Hepatocyte (in vitro differentiated cells): ENCODE results near the gene OLA1.

Experiments used
- EZH2 ChIP-seq: fragments of 200-600 bp; sonication (generic); IDR thresholded peaks from 2 replicates; pipeline ENCODE4 v1.6.1; 2016; ENCODE audit warnings: antibody characterized with exemption, mild to moderate bottlenecking, borderline replicate concordance
- EZH2phosphoT487 ChIP-seq: fragments of 200-600 bp; sonication (generic); IDR thresholded peaks from one replicate; pipeline ENCODE4 v1.6.1; 2018; ENCODE audit warnings: antibody characterized with exemption, mild to moderate bottlenecking, low read depth, moderate library complexity; ENCODE audit not compliant: unreplicated experiment, severe bottlenecking
- TF ChIP-seq, protein P1 (sequence below): fragments of 200-600 bp; sonication (generic); IDR thresholded peaks from 2 replicates; pipeline ENCODE4 v1.5.1; 2016; ENCODE audit warnings: antibody characterized with exemption, mild to moderate bottlenecking; ENCODE audit not compliant: poor library complexity

DNA sequence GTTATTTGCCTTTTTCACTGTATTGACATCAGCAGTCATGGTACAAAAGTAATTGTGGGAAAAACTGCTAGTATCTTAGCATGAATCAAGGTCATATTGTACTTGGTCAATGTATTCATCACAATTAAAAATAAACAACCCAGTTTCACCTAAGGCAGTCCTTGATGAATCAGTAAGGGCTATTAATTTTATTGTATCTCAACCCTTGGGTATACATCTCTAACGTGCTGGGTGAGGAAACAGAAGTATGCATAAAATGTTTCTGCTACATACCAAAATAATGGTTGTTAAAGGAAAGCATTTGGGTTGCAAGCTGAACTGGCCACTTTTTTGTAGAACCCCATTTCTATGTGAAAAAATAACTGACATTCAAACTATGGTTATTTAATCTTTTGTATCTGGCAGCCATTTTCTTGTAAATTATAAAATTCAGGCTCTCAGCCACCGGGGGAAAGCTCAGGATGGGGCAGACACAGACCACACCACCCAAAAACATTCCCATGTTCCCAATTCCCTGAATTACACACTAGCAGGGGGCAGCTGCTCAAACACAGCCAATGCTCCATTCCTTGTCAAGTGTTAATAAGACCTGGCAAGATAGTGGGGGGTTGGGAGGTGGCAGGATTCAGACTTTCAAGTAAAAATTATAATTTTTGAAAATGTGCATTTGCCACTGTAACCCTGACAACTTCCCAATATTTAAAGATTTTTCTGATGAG lies 49.3 kb downstream of the OLA1 start:
- TF ChIP-seq, protein P1, sequence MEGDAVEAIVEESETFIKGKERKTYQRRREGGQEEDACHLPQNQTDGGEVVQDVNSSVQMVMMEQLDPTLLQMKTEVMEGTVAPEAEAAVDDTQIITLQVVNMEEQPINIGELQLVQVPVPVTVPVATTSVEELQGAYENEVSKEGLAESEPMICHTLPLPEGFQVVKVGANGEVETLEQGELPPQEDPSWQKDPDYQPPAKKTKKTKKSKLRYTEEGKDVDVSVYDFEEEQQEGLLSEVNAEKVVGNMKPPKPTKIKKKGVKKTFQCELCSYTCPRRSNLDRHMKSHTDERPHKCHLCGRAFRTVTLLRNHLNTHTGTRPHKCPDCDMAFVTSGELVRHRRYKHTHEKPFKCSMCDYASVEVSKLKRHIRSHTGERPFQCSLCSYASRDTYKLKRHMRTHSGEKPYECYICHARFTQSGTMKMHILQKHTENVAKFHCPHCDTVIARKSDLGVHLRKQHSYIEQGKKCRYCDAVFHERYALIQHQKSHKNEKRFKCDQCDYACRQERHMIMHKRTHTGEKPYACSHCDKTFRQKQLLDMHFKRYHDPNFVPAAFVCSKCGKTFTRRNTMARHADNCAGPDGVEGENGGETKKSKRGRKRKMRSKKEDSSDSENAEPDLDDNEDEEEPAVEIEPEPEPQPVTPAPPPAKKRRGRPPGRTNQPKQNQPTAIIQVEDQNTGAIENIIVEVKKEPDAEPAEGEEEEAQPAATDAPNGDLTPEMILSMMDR: no peak
- TF ChIP-seq EZH2phosphoT487 (no peak), EZH2 (no peak)
